NCI-H526 (cell line): ENCODE results near the gene TMED10.
"Not testable (repeated sequence)": the region's sequence is repeated elsewhere in the genome, so short reads cannot be mapped to it uniquely, and the experiment has no call there.

ENCODE experiments used
- DNase-seq, 2 experiments: peaks; one replicate each; lab custom pipeline; 2025; lab: John Stamatoyannopoulos, UW

TMED10 gene

GRCh38 chr14:75158843-75159614, 17.4 kb downstream of the TMED10 start:
- no peak for DNase-seq

GRCh38 chr14:75156901-75157300, 19.5 kb downstream of the TMED10 start:
- no peak for DNase-seq

GRCh38 chr14:75156111-75156510, 20.3 kb downstream of the TMED10 start:
- no peak for DNase-seq

- DNase-seq = no peak
Measured at GRCh38 chr14:75155169-75155568, 21.2 kb downstream of the TMED10 start.

GRCh38 chr14:75153295-75153694, 23.1 kb downstream of the TMED10 start:
- no peak for DNase-seq

- no peak for DNase-seq
Measured at GRCh38 chr14:75151851-75152250, 24.6 kb downstream of the TMED10 start.

- DNase-seq = not testable (repeated sequence)
Measured at GRCh38 chr14:75150637-75151036, 25.8 kb downstream of the TMED10 start.

GRCh38 chr14:75150150-75150549, 26.3 kb downstream of the TMED10 start:
- no peak for DNase-seq

- DNase-seq = no peak
Measured at GRCh38 chr14:75147423-75148071, 28.9 kb downstream of the TMED10 start.

- no peak for DNase-seq
Measured at GRCh38 chr14:75144944-75145343, 31.5 kb downstream of the TMED10 start.

GRCh38 chr14:75143761-75144527, 32.5 kb downstream of the TMED10 start:
- no peak for DNase-seq

GRCh38 chr14:75142494-75142893, 33.9 kb downstream of the TMED10 start:
- no peak for DNase-seq

- peak in 1 of 2 experiments; percentile 21 for DNase-seq
Measured at GRCh38 chr14:75141967-75142366, 34.4 kb downstream of the TMED10 start.

- DNase-seq = no peak
Measured at GRCh38 chr14:75141062-75141461, 35.4 kb downstream of the TMED10 start.

- DNase-seq = no peak
Measured at GRCh38 chr14:75140620-75141019, 35.8 kb downstream of the TMED10 start.

- no peak for DNase-seq
Measured at GRCh38 chr14:75139185-75139584, 37.2 kb downstream of the TMED10 start.

GRCh38 chr14:75138492-75138891, 37.9 kb downstream of the TMED10 start:
- DNase-seq = no peak

- no peak for DNase-seq
Measured at GRCh38 chr14:75134644-75135043, 41.8 kb downstream of the TMED10 start.

GRCh38 chr14:75133597-75133996, 42.8 kb downstream of the TMED10 start:
- DNase-seq = no peak

GRCh38 chr14:75132382-75133086, 43.9 kb downstream of the TMED10 start:
- peak; percentile 31 to 76 for DNase-seq

- DNase-seq = no peak
Measured at GRCh38 chr14:75128596-75128990, 47.8 kb downstream of the TMED10 start.

- no peak for DNase-seq
Measured at GRCh38 chr14:75127903-75128595, 48.4 kb downstream of the TMED10 start.
